CD4-positive, alpha-beta T cell treated with Interleukin-12 subunit alpha and Interleukin-12 subunit beta, for 1 hour (primary cell): ENCODE measurements around the gene KLF4.
"Not testable (repeated sequence)": the region's sequence is repeated elsewhere in the genome, so short reads cannot be mapped to it uniquely, and the experiment has no call there.

Experiments
- DNase-seq: peaks from one replicate; pipeline ENCODE4 v3.0.0-alpha.2; 2020

Gene KLF4

DNA sequence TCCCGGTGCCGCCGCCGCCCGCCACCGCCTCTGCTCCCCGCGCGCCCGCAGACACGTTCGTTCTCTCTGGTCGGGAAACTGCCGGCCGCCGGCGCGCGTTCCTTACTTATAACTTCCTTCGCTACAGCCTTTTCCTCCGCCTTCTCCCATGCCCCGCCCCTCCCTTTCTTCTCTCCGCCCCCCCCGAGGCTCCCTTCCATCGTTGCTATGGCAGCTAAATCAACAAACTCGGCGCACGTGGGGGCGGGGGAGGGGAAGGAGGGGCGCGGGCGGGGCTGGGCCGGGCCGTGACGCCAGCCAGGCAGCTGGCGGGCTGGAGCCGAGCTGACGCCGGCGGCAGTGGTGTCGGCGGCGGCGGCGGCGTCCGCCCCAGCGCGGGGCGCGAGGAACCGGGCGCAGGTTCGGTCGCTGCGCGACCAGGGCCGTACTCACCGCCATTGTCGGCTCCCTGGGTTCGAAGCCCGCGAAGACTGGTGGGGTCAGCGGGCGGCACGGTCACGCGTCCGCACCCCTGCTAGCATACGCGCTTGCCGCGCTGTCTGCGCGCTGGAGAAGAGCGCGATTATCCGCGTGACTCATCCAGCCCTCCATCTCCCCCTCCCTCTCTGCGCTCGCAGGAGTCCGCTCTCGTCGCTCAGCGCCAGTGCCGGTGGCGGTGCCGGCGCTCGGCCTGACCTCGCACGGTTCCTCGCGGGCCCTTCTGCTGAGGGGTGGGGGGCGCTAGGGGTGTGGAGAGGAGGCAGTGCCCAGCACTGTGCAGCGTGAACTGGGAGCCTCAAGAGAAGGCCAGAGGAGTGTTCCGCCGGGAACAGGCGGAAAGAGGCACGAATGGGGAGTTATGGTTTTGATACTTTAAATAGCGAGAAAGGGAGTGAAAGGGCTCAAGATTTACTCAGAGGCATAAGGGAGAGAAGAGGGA is at the start of gene KLF4:
Gene KLF4, minus strand, starts transcription at position 83 of the 919 bp plus-strand sequence. CDS start 597 bp downstream, outside the sequence.
- peak; percentile 68 for DNase-seq

DNA sequence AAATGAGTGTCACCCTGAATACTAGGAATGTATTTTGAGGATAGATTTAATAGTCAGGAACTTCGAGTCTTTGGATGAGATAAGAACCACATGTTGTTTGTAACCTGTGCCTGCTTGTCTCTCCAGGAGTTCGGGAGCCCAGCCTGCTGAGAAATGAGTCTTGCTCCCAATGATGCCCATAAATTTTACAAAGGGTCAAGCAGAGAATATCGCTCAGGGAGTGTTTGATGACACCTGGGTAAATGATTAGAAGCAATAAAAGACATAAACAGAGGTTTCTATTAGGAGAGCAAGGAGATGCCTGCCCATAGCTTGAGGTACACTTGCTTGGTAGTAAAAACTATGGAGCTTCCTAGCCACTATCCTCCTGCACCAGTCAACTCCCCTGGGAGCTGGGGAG is 46.9 kb upstream of the KLF4 start:
- DNase-seq = no peak

DNA sequence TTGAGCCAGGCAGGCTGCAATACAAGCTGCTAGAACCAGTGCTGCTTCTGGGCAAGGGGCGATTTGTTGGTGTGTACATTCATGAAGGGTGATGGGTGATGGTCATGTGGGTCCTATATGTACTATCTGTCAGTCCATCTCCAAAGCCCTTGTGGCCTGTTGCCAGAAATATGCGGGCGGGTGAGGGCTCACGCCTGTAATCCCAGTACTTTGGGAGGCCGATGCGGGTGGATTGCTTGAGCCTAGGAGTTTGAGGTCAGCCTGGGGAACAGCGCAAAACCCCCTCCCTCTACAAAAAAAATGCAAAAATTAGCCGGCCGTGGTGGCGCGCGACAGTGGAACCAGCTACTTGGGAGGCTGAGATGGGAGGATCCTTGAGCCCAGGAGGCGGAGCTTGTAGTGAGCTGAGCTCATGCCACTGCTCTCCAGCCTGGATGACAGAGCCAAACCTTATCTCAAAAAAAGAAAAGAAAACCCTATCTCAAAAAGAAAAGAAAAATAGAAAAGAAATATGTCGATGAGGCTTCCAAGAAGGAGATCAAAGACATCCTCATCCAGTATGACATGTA is 45.0 kb upstream of the KLF4 start:
- no peak for DNase-seq

DNA sequence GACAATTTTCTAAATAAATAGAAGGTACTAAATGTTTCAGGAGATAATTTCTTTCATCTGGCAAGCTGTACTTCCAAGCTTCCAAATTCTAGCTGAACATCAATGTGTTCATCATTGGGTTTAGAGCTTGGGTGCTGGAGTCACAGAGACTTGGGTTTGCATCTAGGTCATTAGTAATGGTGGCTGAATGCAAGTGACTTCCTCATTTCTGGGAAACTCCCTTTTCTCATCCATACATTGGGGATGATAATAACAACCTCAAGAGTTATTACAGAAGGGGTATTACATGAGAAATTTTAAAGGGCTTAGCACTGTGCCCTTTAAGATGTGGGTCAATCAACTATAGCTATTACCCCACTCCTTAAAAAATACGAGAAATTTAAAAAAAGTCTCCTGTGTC is 41.1 kb upstream of the KLF4 start:
- no peak for DNase-seq

DNA sequence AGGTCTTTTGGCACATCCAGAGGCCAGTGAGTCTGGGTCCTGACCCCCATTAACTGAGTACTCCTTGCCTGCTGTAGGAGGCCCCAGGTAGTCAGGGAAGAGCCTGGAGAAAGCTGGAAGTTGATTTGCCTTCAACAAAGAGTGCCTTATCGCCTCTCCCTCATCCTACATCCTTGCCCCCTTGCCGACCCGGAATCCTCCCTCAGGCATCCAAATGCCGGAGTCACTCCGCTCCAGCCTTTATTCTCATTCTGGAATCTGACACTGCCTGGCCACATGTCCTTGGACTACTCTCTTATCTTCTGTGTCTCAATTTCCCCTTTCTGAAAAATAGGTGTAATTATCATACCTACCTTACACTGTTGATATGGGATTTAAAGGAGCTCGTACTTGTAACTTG is 39.1 kb upstream of the KLF4 start:
- DNase-seq = no peak

DNA sequence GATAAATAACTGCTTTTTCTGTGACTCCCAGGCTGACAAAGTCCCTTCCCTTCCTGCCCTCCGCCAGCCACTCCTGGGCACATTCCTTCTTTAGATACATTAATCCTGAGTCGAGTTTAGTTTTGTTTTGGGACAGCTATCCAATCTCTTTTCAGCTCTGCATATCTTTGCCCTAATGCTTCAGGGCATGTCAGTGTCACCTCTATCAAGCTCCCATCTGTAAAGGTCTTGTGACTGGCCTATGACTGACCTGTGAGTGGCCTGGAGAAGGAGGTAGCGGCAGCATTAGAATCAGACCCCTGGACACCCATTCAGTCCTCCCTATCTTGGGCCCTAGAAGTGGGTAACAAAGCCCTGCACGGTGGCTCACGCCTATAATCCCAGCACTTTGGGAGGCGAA is 34.0 kb upstream of the KLF4 start:
- no peak for DNase-seq

DNA sequence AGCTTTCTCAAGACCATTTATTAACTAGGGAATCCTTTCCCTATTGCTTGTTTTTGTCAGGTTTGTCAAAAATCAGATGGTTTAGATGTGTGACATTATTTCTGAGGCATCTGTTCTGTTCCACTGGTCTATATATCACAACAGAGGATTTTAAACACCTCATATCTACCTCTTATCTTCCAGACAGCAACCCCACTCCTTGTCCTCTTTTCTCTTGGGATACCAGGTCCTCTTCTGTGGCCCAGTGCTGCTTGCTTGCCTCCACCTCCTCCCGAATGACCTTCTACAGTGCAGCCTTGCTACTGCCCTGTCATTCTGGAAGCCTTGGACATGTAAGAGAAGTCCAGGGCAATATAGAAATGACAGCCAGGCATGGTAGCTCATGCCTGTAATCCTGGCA is 30.6 kb upstream of the KLF4 start:
- DNase-seq = no peak

DNA sequence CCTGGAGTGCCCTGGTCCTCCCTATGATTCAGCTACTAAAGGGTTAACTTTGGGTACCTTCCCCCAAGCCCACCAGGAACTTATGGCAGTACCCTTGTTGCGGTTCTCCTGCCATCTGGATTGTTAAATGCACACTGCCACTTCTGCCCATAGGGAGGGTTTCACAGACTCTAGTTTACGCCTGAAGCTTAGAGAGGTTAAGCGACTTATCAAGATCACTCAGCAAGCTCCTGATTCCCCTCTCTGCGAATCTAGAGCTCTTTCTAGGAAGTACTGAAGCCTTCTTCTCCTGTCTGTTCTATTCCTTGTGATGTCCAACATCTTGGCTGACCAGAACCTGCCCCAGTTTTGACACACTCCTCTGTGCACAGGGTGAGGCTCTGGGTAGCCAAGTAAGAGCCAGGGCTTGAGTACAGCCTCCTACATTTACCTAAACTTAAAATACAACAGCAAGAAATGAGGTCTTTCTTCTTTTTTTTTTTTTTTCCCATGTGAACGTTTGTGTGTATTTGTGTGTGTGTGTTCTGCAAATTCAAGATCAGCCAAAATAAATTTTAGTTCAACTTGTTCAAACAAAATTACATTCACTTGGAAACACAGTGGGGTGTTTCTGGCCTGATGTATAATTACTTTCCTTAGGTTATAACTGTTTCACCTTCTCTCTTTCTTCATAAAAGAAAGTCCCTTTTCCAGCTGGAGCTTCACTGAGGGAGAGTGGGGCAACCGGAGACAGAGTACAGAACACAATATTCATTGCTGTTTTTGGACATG is 28.7 kb upstream of the KLF4 start:
- DNase-seq = no peak

DNA sequence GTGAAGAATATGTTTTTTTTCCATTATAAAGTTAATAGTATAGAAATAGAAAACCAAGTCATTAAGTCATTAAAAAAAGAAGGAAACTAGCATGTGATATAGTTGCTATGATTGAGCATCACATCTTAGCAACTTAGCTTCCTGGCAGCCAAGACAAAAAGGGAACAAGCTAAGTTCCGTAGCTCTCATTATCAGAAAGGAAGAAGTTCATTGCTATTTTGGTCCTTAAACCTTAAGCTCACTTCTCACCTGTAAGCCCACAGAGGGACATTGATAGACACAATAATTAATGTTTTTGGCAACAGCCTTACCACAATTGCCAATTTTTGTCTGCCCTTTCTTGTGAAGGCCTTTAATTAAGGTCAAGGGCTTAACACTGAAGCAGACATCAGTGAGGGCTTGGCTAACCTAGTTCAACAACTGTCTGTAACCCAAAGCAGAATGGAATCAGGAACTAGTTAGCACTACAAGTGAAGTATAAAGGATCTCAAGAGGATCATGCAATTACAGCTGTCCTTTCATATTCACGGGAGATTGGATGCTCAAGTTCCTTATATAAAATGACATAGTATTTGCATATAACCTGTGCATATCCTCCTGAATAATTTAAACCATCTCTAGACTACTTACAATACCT is 24.0 kb upstream of the KLF4 start:
- DNase-seq = no peak

DNA sequence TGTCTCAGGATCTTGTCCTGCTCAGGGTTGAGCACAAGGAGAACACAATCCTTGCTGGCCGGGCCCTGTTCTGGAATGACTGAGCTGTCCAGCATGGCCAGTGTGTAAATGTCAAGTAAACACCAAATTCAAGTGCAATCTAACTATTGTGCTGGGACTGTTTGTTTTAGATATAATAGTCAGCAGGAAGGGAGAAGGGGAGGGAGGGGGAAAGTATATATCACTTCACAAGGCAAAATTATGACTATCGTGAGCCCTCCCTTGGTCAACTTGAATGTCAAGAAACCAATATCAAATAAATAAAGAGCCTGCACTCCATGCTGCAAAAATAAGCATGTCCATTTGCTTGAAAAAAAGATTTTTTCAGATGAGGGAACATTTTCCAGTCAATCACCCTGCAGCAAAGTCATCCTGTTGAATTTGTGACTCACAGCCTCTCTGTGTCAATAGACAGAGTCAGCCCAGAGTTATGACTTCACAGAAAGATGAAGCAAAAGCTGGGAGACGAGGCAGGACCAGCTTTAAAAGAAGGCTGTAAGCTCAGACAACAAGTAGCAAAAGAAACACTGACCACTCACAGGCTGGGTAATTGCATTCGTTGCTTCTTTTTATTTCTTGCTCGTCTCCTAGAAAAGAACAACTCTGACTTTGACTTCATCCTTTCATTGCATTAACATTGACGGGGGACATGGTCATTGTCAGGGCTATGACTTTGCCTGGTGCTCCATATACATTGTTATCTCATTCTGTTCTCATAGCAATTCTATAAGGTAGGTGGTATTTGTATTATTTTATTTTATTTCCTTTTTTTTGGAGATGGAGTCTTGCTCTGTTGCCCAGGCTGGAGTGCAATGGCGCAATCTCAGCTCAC is 15.3 kb upstream of the KLF4 start:
- no peak for DNase-seq

DNA sequence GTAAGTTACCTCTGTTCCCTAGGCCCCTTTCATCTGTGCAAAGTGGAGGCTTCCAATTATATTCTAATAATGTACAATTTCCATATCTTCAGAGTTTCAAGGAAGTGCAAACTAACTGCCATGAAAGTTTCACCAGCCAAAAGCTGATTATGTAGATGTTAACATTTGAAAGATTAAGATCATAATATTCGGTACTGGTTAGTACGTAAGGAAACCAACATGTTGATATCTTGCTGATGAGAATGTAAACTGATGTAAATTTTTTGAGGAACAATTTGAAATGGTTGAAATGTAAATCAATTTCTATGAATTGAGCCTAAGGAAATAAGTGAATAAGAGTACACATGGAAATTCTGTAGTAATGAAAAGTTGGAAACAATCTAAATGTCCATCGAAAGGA is 12.9 kb upstream of the KLF4 start:
- DNase-seq = no peak

DNA sequence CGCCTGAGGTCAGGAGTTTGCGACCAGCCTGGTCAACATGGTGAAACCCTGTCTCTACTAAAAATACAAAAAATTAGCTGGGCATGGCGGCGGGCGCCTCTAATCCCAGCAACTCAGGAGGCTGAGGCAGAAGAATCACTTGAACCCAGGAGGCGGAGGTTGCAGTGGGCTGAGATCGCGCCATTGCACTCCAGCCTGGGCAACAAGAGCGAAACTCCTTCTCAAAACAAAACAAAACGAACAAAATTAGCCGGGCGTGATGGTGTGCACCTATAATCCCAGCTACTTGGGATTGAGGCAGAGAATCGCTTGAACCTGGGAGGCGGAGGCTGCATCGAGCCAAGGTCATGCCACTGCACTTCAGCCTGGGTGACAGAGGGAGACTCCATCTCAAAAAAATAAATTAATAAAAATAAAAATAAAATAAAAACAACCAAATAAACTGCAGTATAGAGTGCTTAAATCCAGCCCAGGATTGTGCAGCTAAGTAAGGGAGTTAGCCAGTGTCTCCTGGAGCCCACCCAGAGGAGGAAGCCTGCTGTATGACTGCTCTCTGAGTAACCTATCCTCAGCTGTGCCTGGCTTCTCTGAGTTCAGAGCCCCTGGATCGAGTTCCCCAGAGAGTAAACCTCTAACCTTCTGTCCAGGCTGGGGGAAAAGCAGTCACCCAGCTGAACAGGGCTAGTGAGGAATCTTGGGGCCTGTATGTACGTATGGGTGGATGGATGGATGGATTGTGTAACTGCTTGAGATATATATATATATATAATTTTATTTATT is 11.0 kb upstream of the KLF4 start:
- not testable (repeated sequence) for DNase-seq

DNA sequence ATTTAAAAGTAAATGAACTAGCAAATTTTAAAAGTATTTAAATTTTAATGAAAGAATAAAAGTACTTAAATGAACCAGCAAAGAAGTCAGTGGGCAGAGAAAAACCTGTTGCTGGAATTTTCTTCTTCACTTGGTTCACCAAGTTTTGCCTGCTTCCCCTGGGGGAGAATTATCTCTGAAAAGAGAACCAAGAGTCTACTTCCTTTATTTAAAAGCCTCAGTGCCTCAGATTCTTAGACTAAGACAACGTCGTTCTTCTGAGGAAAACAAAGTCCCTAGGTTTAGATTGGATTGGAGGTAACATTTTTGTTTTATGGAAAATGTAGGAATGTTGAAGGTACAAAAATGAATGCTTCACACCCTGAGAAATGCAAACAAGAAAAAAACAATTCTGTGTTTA is 7.4 kb upstream of the KLF4 start:
- DNase-seq = no peak

DNA sequence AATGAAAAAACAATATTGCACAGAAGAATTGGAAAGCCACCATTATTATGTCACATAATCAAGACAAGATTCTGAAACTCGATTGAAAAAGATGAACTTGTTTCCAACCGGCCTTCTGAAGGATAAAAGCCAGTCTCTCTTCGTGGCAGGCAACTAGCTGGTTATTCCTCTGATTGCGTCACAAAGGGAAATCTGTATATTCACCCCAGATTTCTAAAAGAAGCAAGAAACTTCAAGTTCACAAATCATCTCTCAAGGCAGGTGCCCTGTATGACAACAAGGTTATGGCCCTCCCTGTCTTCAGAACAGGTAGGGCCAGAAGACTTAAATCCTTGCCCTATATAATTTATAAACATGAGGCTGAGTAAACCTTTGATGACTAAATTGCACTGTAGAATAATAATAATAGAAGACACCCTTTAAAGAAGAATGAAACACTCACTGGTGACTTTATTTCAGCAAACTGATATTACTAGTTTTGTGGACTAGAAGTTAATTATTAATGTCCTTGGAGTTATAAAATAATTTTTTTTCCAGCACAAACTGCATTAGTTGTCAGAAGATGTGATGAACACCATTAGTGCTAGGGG is 2.9 kb upstream of the KLF4 start:
- DNase-seq = no peak

DNA sequence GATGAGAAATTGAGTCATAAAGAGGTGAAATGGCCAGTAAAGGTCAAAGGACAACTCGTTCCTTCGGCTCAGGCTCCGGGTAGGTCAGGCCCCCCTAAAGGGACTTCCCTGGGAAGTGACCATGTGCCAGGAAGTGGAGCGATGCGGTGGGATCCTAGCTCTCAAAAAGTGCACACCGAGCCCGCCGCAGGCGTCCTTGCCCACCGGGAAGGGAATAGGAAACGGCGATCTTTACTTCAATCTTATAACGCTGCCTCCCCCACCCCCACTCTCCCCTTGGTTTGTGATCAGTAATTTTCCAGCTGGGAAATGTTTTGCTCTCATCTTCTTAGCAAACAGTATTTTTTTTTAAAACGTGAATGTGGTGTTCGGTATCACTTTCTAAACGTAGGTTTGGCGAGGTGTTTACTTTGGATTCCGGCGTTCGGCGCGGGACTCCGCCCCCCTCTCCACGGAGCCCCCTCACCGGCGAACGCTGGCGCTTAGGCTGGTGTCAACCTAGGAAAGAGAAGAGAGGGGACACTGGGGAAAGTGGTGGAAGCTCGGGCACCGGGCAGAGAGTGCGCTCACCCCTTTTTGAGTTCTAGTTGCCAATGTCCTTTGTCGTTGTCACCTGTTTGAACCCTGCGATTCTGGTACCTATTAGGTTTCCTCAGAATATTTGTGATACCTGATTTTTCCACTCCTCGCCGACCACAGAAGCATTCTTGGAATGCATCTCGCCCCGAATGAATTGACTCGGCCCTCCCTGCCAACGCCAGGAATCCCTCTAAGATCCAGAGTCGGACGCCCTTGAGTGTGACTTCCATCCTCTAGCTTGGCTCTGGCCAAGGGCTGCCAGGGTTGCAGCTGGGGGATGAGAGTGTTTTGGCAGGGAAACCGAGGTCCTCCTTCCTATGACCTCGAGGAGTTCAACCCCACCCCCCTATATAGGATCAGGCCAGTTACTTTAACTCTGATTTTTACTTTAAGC is 1.8 kb upstream of the KLF4 start:
- no peak for DNase-seq

DNA sequence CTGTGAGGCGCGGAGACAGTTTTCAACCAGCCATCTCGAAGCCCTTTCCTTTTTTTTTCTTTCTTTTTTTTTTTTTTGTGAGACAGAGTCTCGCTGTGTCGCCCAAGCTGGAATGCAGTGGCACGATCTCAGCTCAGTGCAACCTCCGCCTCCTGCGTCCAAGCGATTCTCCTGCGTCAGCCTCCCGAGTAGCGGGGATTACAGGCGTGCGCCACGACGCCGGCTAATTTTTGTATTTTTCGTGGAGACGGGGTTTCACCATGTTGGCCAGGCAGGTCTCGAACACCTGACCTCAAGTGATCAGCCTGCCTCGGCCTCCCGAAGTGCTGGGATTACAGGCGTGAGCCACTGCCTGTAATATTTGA is 1.0 kb upstream of the KLF4 start:
- DNase-seq = not testable (repeated sequence)

DNA sequence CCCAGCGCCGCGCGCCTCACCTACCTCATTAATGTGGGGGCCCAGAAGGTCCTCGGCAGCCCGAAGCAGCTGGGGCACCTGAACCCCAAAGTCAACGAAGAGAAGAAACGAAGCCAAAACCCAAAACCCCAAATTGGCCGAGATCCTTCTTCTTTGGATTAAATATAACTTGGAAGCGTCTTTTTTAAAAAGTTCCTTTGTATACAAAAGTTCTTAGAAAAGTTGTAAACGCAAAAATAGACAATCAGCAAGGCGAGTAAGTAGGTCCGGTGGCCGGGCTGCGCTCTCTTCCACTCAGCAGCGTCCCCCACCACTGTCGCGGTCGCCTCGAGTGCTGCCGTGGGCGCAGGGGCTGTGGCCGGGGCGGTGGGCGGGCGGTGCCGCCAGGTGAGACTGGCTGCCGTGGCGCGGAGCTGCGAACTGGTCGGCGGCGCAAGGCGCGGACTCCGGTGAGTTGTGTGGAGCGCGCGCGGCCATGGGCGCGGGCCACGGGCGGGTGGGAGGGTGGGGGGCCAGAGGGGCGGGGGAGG is 360 bp downstream of the KLF4 start:
- DNase-seq = no peak

DNA sequence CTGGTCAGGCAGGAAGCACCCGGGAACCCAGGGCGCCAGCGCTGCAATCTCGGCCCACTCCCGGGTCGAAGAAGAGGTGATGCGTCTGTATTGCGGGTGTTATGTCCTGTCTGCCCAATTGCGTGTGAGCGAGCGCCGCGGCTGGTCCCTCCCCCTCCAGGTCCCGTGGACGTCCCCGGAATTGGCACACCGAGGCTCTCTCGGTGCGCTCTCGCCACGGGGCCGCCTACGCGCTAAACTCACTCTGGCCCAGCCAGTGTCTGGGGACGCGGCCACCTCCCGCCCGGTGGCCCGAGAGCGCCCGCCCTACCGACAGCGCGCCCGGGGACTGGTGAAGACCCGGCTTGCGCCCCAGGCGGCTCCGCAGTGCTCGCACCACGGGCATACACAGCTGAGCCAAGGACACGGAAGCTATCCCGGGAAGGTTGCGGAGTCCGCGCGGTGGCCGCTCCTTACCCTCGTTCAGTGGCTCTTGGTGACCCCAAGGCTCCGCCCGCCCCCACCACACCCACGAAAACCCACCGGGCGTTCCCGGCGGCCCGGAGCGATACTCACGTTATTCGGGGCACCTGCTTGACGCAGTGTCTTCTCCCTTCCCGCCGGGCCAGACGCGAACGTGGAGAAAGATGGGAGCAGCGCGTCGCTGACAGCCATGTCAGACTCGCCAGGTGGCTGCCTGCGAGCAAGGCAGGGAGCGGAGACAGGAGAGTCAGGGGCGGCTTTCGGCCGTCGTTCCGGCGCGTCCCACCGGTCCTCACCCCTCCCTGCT is 1.0 kb downstream of the KLF4 start:
- DNase-seq = peak; percentile 30
